ENCODE data around the gene ARID4B. TPM values are rescaled to one million over a fixed set of nuclear protein-coding genes. Genes with fewer than 3 reads are reported as not detected.
A peak's percentile ranks its signal among the peaks of the same experiment; 100 is the strongest.

ARID4B gene
- polyA plus RNA-seq, 4 donors: 10.3 to 26.6 (median 12.6) TPM

DNA sequence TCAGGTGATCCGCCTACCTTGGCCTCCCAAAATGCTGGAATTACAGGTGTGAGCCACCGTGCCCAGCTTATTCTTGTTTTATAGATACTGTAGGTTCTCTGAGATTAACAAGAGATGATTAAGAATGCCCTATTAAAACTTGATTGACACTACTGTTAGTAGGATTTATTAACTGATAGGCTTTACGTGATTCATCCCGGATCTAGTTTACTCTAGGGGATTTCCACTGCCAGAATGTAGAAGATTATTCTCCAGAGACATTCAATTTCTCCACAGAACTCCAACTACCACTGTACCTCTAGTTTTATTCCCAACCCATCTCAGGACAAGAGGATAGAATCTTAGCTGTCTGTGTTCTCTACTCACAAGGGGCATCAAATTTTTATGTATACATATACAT is 140.7 kb downstream of the ARID4B start:
- Histone ChIP-seq H3K36me3 (ENCODE audit: control insufficient read depth in 3 of 3, insufficient read depth in 2 of 3, low read depth in 1 of 3, low read length in 3 of 3) (peaks cover 0 to 30% (median 4%) of the 10 kb centered on the region in 3 donors), H3K27me3 (ENCODE audit: control insufficient read depth in 3 of 3, insufficient read depth in 3 of 3, low read length in 3 of 3) (no peaks in the 10 kb centered on the region), H3K4me1 (ENCODE audit: control insufficient read depth in 3 of 3, insufficient read depth in 2 of 3, low read depth in 1 of 3, low read length in 2 of 3) (no peaks in the 10 kb centered on the region), H3K9me3 (ENCODE audit: control insufficient read depth in 2 of 2, insufficient read depth in 1 of 2, low read depth in 1 of 2, low read length in 1 of 2) (no peaks in the 10 kb centered on the region), H3K27ac (ENCODE audit: low read depth in 1 of 3, low read length in 2 of 3) (no peak overlapping the region), H3K4me3 (ENCODE audit: low read depth in 1 of 3, low read length in 3 of 3) (no peak overlapping the region)
- WGBS, 3 donors: 91 to 99% (median 94%) methylated on average over 4 of the region's 4 CpGs
- no peak for DNase-seq
- no peak for FAIRE-seq

- FAIRE-seq (no peak), DNase-seq (no peak)
- no peaks in the 10 kb centered on the region for H3K27me3 ChIP-seq (ENCODE audit: control insufficient read depth in 3 of 3, insufficient read depth in 3 of 3, low read length in 3 of 3)
- no peaks in the 10 kb centered on the region for H3K9me3 ChIP-seq (ENCODE audit: control insufficient read depth in 2 of 2, insufficient read depth in 1 of 2, low read depth in 1 of 2, low read length in 1 of 2)
- no peak overlapping the region for H3K4me3 ChIP-seq (ENCODE audit: low read depth in 1 of 3, low read length in 3 of 3)
- no peak overlapping the region for H3K27ac ChIP-seq (ENCODE audit: low read depth in 1 of 3, low read length in 2 of 3)
- H3K36me3 ChIP-seq (ENCODE audit: control insufficient read depth in 3 of 3, insufficient read depth in 2 of 3, low read depth in 1 of 3, low read length in 3 of 3): peaks cover 8 to 33% (median 11%) of the 10 kb centered on the region in 3 donors
- no peaks in the 10 kb centered on the region for H3K4me1 ChIP-seq (ENCODE audit: control insufficient read depth in 3 of 3, insufficient read depth in 2 of 3, low read depth in 1 of 3, low read length in 2 of 3)
- WGBS, 3 donors: 78 to 82% (median 79%) methylated on average over 8 of the region's 8 CpGs
Measured at GRCh38 chr1:235181561-235182245, 146.3 kb downstream of the ARID4B start.

GRCh38 chr1:235180916-235181460 is 147.0 kb downstream of the ARID4B start:
- Histone ChIP-seq H3K4me1 (ENCODE audit: control insufficient read depth in 3 of 3, insufficient read depth in 2 of 3, low read depth in 1 of 3, low read length in 2 of 3) (no peaks in the 10 kb centered on the region), H3K27ac (ENCODE audit: low read depth in 1 of 3, low read length in 2 of 3) (no peak overlapping the region), H3K4me3 (ENCODE audit: low read depth in 1 of 3, low read length in 3 of 3) (no peak overlapping the region), H3K9me3 (ENCODE audit: control insufficient read depth in 2 of 2, insufficient read depth in 1 of 2, low read depth in 1 of 2, low read length in 1 of 2) (no peaks in the 10 kb centered on the region), H3K36me3 (ENCODE audit: control insufficient read depth in 3 of 3, insufficient read depth in 2 of 3, low read depth in 1 of 3, low read length in 3 of 3) (peaks cover 8 to 29% (median 11%) of the 10 kb centered on the region in 3 donors), H3K27me3 (ENCODE audit: control insufficient read depth in 3 of 3, insufficient read depth in 3 of 3, low read length in 3 of 3) (no peaks in the 10 kb centered on the region)
- 90 to 95% (median 93%) methylated on average over 5 of the region's 5 CpGs for WGBS, 3 donors
- no peak for FAIRE-seq
- no peak for DNase-seq

GRCh38 chr1:235176486-235176885 is 151.5 kb downstream of the ARID4B start:
- Histone ChIP-seq H3K27ac (ENCODE audit: low read depth in 1 of 3, low read length in 2 of 3) (no peak overlapping the region), H3K27me3 (ENCODE audit: control insufficient read depth in 3 of 3, insufficient read depth in 3 of 3, low read length in 3 of 3) (no peaks in the 10 kb centered on the region), H3K9me3 (ENCODE audit: control insufficient read depth in 2 of 2, insufficient read depth in 1 of 2, low read depth in 1 of 2, low read length in 1 of 2) (no peaks in the 10 kb centered on the region), H3K4me1 (ENCODE audit: control insufficient read depth in 3 of 3, insufficient read depth in 2 of 3, low read depth in 1 of 3, low read length in 2 of 3) (no peaks in the 10 kb centered on the region), H3K36me3 (ENCODE audit: control insufficient read depth in 3 of 3, insufficient read depth in 2 of 3, low read depth in 1 of 3, low read length in 3 of 3) (peaks cover 5 to 38% (median 12%) of the 10 kb centered on the region in 3 donors), H3K4me3 (ENCODE audit: low read depth in 1 of 3, low read length in 3 of 3) (no peak overlapping the region)
- WGBS, 3 donors: 90 to 94% (median 90%) methylated on average over 7 of the region's 7 CpGs
- FAIRE-seq (no peak), DNase-seq (no peak)

- H3K27ac ChIP-seq (ENCODE audit: low read depth in 1 of 3, low read length in 2 of 3): no peak overlapping the region
- H3K36me3 ChIP-seq (ENCODE audit: control insufficient read depth in 3 of 3, insufficient read depth in 2 of 3, low read depth in 1 of 3, low read length in 3 of 3): peaks cover 3 to 42% (median 6%) of the 10 kb centered on the region in 3 donors
- H3K4me1 ChIP-seq (ENCODE audit: control insufficient read depth in 3 of 3, insufficient read depth in 2 of 3, low read depth in 1 of 3, low read length in 2 of 3): no peaks in the 10 kb centered on the region
- H3K27me3 ChIP-seq (ENCODE audit: control insufficient read depth in 3 of 3, insufficient read depth in 3 of 3, low read length in 3 of 3): no peaks in the 10 kb centered on the region
- no peaks in the 10 kb centered on the region for H3K9me3 ChIP-seq (ENCODE audit: control insufficient read depth in 2 of 2, insufficient read depth in 1 of 2, low read depth in 1 of 2, low read length in 1 of 2)
- DNase-seq (no peak), FAIRE-seq (no peak)
- no peak overlapping the region for H3K4me3 ChIP-seq (ENCODE audit: low read depth in 1 of 3, low read length in 3 of 3)
Measured at GRCh38 chr1:235169986-235170385, 158.0 kb downstream of the ARID4B start.

DNA sequence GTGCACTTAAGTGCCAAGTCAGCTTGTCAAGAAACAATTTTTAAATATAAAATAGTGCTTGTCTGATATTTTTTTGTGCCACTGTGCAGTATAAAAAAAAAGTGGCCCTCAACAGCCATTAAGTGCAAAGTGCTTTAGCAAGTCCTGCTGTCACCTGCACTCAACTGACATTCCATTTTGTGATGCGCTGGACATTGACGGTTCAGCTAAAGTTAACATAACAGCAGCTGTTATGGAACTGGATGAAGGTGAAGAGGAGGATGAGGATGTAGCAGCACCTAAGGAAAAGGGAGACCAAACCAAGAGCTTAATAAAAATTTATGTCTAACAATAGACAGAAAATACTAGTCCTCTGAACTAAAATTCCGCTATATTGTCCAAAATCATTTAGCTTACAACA is 159.6 kb downstream of the ARID4B start:
- H3K36me3 ChIP-seq (ENCODE audit: control insufficient read depth in 3 of 3, insufficient read depth in 2 of 3, low read depth in 1 of 3, low read length in 3 of 3): peaks cover 0 to 30% (median 2%) of the 10 kb centered on the region in 3 donors
- no peaks in the 10 kb centered on the region for H3K27me3 ChIP-seq (ENCODE audit: control insufficient read depth in 3 of 3, insufficient read depth in 3 of 3, low read length in 3 of 3)
- H3K4me1 ChIP-seq (ENCODE audit: control insufficient read depth in 3 of 3, insufficient read depth in 2 of 3, low read depth in 1 of 3, low read length in 2 of 3): no peaks in the 10 kb centered on the region
- no peak overlapping the region for H3K27ac ChIP-seq (ENCODE audit: low read depth in 1 of 3, low read length in 2 of 3)
- FAIRE-seq (no peak), DNase-seq (no peak)
- WGBS, 3 donors: 94 to 98% (median 97%) methylated on average over 3 of the region's 3 CpGs
- no peak overlapping the region for H3K4me3 ChIP-seq (ENCODE audit: low read depth in 1 of 3, low read length in 3 of 3)
- no peaks in the 10 kb centered on the region for H3K9me3 ChIP-seq (ENCODE audit: control insufficient read depth in 2 of 2, insufficient read depth in 1 of 2, low read depth in 1 of 2, low read length in 1 of 2)

DNA sequence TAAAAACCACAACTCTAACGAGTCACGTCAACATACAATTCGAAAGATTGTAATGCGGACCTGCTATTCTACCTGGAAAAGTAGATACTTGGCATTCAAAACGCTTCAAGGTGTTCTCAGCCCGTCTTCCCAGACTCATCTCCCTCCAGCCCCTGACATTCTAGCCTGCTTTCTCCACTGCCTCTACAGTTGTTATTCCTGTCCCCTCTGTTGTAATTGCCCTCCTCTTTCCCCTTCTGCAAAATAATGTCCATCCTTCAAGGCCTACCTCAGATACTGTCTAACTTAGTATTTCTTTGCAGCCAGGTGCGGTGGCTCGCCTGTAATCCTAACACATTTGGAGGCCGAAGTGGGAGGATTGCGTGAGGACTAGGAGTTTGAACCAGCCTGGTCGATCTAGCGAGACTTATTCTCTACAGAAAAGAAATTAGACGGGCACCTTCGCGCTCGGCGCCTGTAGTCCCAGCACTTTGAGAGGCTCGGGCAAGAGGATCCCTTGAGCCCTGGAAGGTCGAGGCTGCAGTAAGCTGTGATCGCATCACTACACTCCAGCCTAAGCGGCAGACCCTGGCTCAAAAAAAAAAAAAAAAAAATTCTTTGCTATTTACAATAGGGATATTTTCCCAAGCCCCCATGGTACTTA is 166.2 kb downstream of the ARID4B start:
- Histone ChIP-seq H3K36me3 (ENCODE audit: control insufficient read depth in 3 of 3, insufficient read depth in 2 of 3, low read depth in 1 of 3, low read length in 3 of 3) (peaks cover 0 to 30% (median 0%) of the 10 kb centered on the region in 3 donors), H3K27ac (ENCODE audit: low read depth in 1 of 3, low read length in 2 of 3) (peak overlapping the region; percentile 84 to 94 (median 91)), H3K27me3 (ENCODE audit: control insufficient read depth in 3 of 3, insufficient read depth in 3 of 3, low read length in 3 of 3) (no peaks in the 10 kb centered on the region), H3K4me3 (ENCODE audit: low read depth in 1 of 3, low read length in 3 of 3) (peak overlapping the region; percentile 42 to 76 (median 57)), H3K4me1 (ENCODE audit: control insufficient read depth in 3 of 3, insufficient read depth in 2 of 3, low read depth in 1 of 3, low read length in 2 of 3) (peaks cover 0 to 22% (median 4%) of the 10 kb centered on the region in 3 donors), H3K9me3 (ENCODE audit: control insufficient read depth in 2 of 2, insufficient read depth in 1 of 2, low read depth in 1 of 2, low read length in 1 of 2) (no peaks in the 10 kb centered on the region)
- DNase-seq (no peak), FAIRE-seq (no peak)
- 62 to 66% (median 64%) methylated on average over 21 of the region's 21 CpGs for WGBS, 3 donors

- Histone ChIP-seq H3K27me3 (ENCODE audit: control insufficient read depth in 3 of 3, insufficient read depth in 3 of 3, low read length in 3 of 3) (no peaks in the 10 kb centered on the region), H3K27ac (ENCODE audit: low read depth in 1 of 3, low read length in 2 of 3) (peak within 1 kb of the TSS; percentile 84 to 94 (median 91)), H3K4me3 (ENCODE audit: low read depth in 1 of 3, low read length in 3 of 3) (peak within 1 kb of the TSS; percentile 42 to 76 (median 57)), H3K9me3 (ENCODE audit: control insufficient read depth in 2 of 2, insufficient read depth in 1 of 2, low read depth in 1 of 2, low read length in 1 of 2) (no peaks in the 10 kb centered on the region), H3K4me1 (ENCODE audit: control insufficient read depth in 3 of 3, insufficient read depth in 2 of 3, low read depth in 1 of 3, low read length in 2 of 3) (peaks cover 0 to 27% (median 4%) of the 10 kb centered on the region in 3 donors), H3K36me3 (ENCODE audit: control insufficient read depth in 3 of 3, insufficient read depth in 2 of 3, low read depth in 1 of 3, low read length in 3 of 3) (peaks cover 0 to 27% (median 0%) of the 10 kb centered on the region in 3 donors)
- FAIRE-seq (no peak), DNase-seq (peak; percentile 92 to 97)
- WGBS, 3 donors: 0 to 1% (median 0%) methylated on average over 52 of the region's 52 CpGs
Measured at GRCh38 chr1:235160957-235161684, 166.9 kb downstream of the ARID4B start, which contains the start of gene RBM34. Gene RBM34 (minus strand): TSS chr1:235161250. CDS start chr1:235161226, 24 bp downstream.

Data from small intestine (tissue), 7 donors.